SK-MEL-5 (cell line): ENCODE measurements around the gene KRTAP3-2. TPM values are rescaled to one million over a fixed set of nuclear protein-coding genes. Genes with fewer than 3 reads are reported as not detected.

Experiments used
- DNase-seq: peaks from one replicate; pipeline ENCODE4 v3.0.0-alpha.2; 2016; ENCODE audit warnings: low read depth, low spot score
- in situ Hi-C: cut with HindIII; loops from 2 replicates; pipeline ENCODE4 v1.10.0; 2016; ENCODE audit warnings: low sequenced_read_pairs, high pct_unique_total_duplicates, low pct_unique_long_range_greater_than_20kb
- total RNA-seq: library from RNA; depleted of rRNA; stranded (reverse); fragments of >200 nt; shearing (Covaris generic); gene quantifications from 2 replicates; pipeline ENCODE4 v1.2.3, GENCODE V29; 2014

KRTAP3-2 gene
- total RNA-seq, 1 experiment from 2014 or later: not detected

GRCh38 chr17:40981115-40981514 is 18.6 kb downstream of the KRTAP3-2 start:
- DNase-seq: no peak
- in situ Hi-C loops: no loop called here

- no peak for DNase-seq
- in situ Hi-C loops: no loop called here
Observed at GRCh38 chr17:40980596-40980995, 19.1 kb downstream of the KRTAP3-2 start.

GRCh38 chr17:40980117-40980516 is 19.6 kb downstream of the KRTAP3-2 start:
- in situ Hi-C loops: no loop called here
- DNase-seq: no peak

GRCh38 chr17:40978575-40979151 is 21.0 kb downstream of the KRTAP3-2 start:
- DNase-seq: no peak
- in situ Hi-C loops: no loop called here

GRCh38 chr17:40975516-40975915 is 24.2 kb downstream of the KRTAP3-2 start:
- in situ Hi-C loops: no loop called here
- no peak for DNase-seq

GRCh38 chr17:40974366-40974765 is 25.3 kb downstream of the KRTAP3-2 start:
- in situ Hi-C loops: no loop called here
- no peak for DNase-seq

- in situ Hi-C loops: no loop called here
Observed at GRCh38 chr17:40967582-40967981, 32.1 kb downstream of the KRTAP3-2 start.

GRCh38 chr17:40966848-40967247 is 32.9 kb downstream of the KRTAP3-2 start, which contains the start of gene KRT39:
KRT39 (minus strand) TSS chr17:40966948; CDS start chr17:40966856, 92 bp downstream.
- in situ Hi-C loops: no loop called here
- DNase-seq: no peak

More at GRCh38 chr17:40967582-40967981, 32.1 kb downstream of the KRTAP3-2 start:
- DNase-seq: no peak

GRCh38 chr17:40963838-40964237 is 35.9 kb downstream of the KRTAP3-2 start:
- in situ Hi-C loops: no loop called here
- peak; percentile 56 for DNase-seq

GRCh38 chr17:40962059-40962561 is 37.6 kb downstream of the KRTAP3-2 start:
- DNase-seq: no peak
- in situ Hi-C loops: no loop called here

GRCh38 chr17:40961591-40961990 is 38.1 kb downstream of the KRTAP3-2 start:
- DNase-seq: no peak
- in situ Hi-C loops: no loop called here

GRCh38 chr17:40960144-40960543 is 39.6 kb downstream of the KRTAP3-2 start:
- in situ Hi-C loops: no loop called here
- DNase-seq: no peak

GRCh38 chr17:40958086-40958953 is 41.4 kb downstream of the KRTAP3-2 start:
- in situ Hi-C loops: no loop called here
- DNase-seq: no peak

GRCh38 chr17:40956401-40957254 is 43.1 kb downstream of the KRTAP3-2 start:
- in situ Hi-C loops: no loop called here
- peak; percentile 25 for DNase-seq

- in situ Hi-C loops: no loop called here
- no peak for DNase-seq
Observed at GRCh38 chr17:40953881-40954280, 45.8 kb downstream of the KRTAP3-2 start.

- DNase-seq: no peak
- in situ Hi-C loops: no loop called here
Observed at GRCh38 chr17:40952661-40953060, 47.0 kb downstream of the KRTAP3-2 start.

GRCh38 chr17:40952154-40952553 is 47.6 kb downstream of the KRTAP3-2 start:
- DNase-seq: no peak
- in situ Hi-C loops: no loop called here
